G401 (cell line): Measurements from ENCODE around the gene TBC1D10B. TPM values are rescaled to one million over a fixed set of nuclear protein-coding genes. Genes with fewer than 3 reads are reported as not detected.
"Not testable (repeated sequence)": the region's sequence is repeated elsewhere in the genome, so short reads cannot be mapped to it uniquely, and the experiment has no call there.

Experiments used
- DNase-seq: peaks from one replicate; pipeline ENCODE4 v3.0.0-alpha.2; 2015; ENCODE audit warnings: low spot score
- in situ Hi-C: cut with HindIII; loops from 2 replicates; pipeline ENCODE4 v1.10.0; 2016; ENCODE audit warnings: low sequenced_read_pairs, mixed read lengths
- total RNA-seq: library from RNA; depleted of rRNA; stranded (reverse); fragments of >200 nt; shearing (Covaris generic); gene quantifications from 2 replicates; pipeline ENCODE4 v1.2.3, GENCODE V29; 2014

The TBC1D10B gene
- total RNA-seq, 1 experiment from 2014 or later, result 59.8 TPM

- no peak for DNase-seq
- in situ Hi-C loops, result no loop called here
Observed at GRCh38 chr16:30348929-30349328, 21.4 kb downstream of the TBC1D10B start.

- no peak for DNase-seq
Observed at GRCh38 chr16:30348113-30348512, 22.2 kb downstream of the TBC1D10B start.

GRCh38 chr16:30346286-30346685 lies 24.0 kb downstream of the TBC1D10B start:
- no peak for DNase-seq
- in situ Hi-C loops, result no loop called here

More at GRCh38 chr16:30348113-30348512, 22.2 kb downstream of the TBC1D10B start:
- in situ Hi-C loops, result no loop called here

- DNase-seq, in situ Hi-C loops: not testable (repeated sequence)
Observed at GRCh38 chr16:30343491-30343820, 26.8 kb downstream of the TBC1D10B start.

- in situ Hi-C loops, result no loop called here
- DNase-seq, result no peak
Observed at GRCh38 chr16:30342751-30343490, 27.4 kb downstream of the TBC1D10B start.

- DNase-seq, in situ Hi-C loops: not testable (repeated sequence)
Observed at GRCh38 chr16:30341971-30342370, 28.3 kb downstream of the TBC1D10B start.

GRCh38 chr16:30340621-30341020 lies 29.7 kb downstream of the TBC1D10B start:
- no peak for DNase-seq
- in situ Hi-C loops, result no loop called here

GRCh38 chr16:30338715-30339114 lies 31.6 kb downstream of the TBC1D10B start:
- in situ Hi-C loops, DNase-seq: not testable (repeated sequence)

- in situ Hi-C loops, DNase-seq: not testable (repeated sequence)
Observed at GRCh38 chr16:30337964-30338357, 32.3 kb downstream of the TBC1D10B start.

- in situ Hi-C loops, result no loop called here
- peak; percentile 37 for DNase-seq
Observed at GRCh38 chr16:30335598-30336474, 34.5 kb downstream of the TBC1D10B start.

GRCh38 chr16:30335028-30335597 lies 35.2 kb downstream of the TBC1D10B start:
- DNase-seq, result peak; percentile 77
- in situ Hi-C loops, result not testable (repeated sequence)

- DNase-seq, result peak; percentile 40
- in situ Hi-C loops, result not testable (repeated sequence)
Observed at GRCh38 chr16:30334473-30334989, 35.8 kb downstream of the TBC1D10B start.

GRCh38 chr16:30324220-30324619 lies 46.1 kb downstream of the TBC1D10B start:
- in situ Hi-C loops, DNase-seq: not testable (repeated sequence)

- in situ Hi-C loops, DNase-seq: not testable (repeated sequence)
Observed at GRCh38 chr16:30318647-30319046, 51.6 kb downstream of the TBC1D10B start.

- DNase-seq, in situ Hi-C loops: not testable (repeated sequence)
Observed at GRCh38 chr16:30310937-30311336, 59.4 kb downstream of the TBC1D10B start.

GRCh38 chr16:30309255-30309654 lies 61.0 kb downstream of the TBC1D10B start:
- in situ Hi-C loops, DNase-seq: not testable (repeated sequence)
